K562 (cell line): Measurements from ENCODE around the gene TIMP2.

Experiments used
- CAMTA2 ChIP-seq: fragments of 250-450 bp; sonication (Bioruptor Pico); conservative IDR thresholded peaks from 2 replicates; pipeline ENCODE4 v1.5.1; 2022
- CBX3 ChIP-seq, 2 experiments: IDR thresholded peaks; 1 replicate in 1 of 2; 2 replicates in 1 of 2; pipeline ENCODE4 v1.6.1; 2012; ENCODE audit warnings: inconsistent platforms in 2 of 2, low read length in 2 of 2, borderline replicate concordance in 1 of 2, control low read depth in 1 of 2
- CTCF ChIP-seq, 3 experiments: IDR thresholded peaks in 2 of 3; conservative IDR thresholded peaks in 1 of 3; 2 replicates each; pipeline ENCODE4 v1.5.1; 2011 to 2012; ENCODE audit warnings: low read length in 3 of 3, mild to moderate bottlenecking in 3 of 3, control low read depth in 2 of 3, improper control_type of control experiment in 1 of 3, inconsistent platforms in 1 of 3, low read depth in 1 of 3, mixed read lengths in 1 of 3, moderate library complexity in 1 of 3; ENCODE audit not compliant: insufficient read depth in 2 of 3
- MTF1 ChIP-seq: fragments of 250-450 bp; sonication (Bioruptor Pico); IDR thresholded peaks from 2 replicates; pipeline ENCODE4 v1.9.0; 2021; ENCODE audit warnings: moderate library complexity, mild to moderate bottlenecking, inconsistent platforms, borderline replicate concordance
- RBM17 ChIP-seq: fragments of 200-400 bp; formaldehyde crosslinking; IDR thresholded peaks from 2 replicates; pipeline ENCODE4 v1.6.1; 2017; ENCODE audit warnings: low read depth, mild to moderate bottlenecking, low read length, borderline replicate concordance

- no peak for TF ChIP-seq CAMTA2 (CRISPR knock-in tag)
- TF ChIP-seq MTF1 = no peak
- TF ChIP-seq CTCF (IDR thresholded peaks at IDR 0.05 in 2 of 3, conservative IDR thresholded peaks at IDR 0.05 in 1 of 3; ENCODE audit: insufficient read depth in 2 of 3, low read depth in 1 of 3, low read length in 3 of 3) = no peak
- no peak for TF ChIP-seq CBX3 (IDR thresholded peaks at IDR 0.05; ENCODE audit: borderline replicate concordance in 1 of 2, low read length in 2 of 2)
- TF ChIP-seq RBM17 = no peak
These were observed 19.8 kb upstream of the TIMP2 start for GRCh38 chr17:78944956-78945355.
